ENCODE results near the gene CHI3L1.
"Not testable (repeated sequence)": the region's sequence is repeated elsewhere in the genome, so short reads cannot be mapped to it uniquely, and the experiment has no call there.

CHI3L1 gene

DNA sequence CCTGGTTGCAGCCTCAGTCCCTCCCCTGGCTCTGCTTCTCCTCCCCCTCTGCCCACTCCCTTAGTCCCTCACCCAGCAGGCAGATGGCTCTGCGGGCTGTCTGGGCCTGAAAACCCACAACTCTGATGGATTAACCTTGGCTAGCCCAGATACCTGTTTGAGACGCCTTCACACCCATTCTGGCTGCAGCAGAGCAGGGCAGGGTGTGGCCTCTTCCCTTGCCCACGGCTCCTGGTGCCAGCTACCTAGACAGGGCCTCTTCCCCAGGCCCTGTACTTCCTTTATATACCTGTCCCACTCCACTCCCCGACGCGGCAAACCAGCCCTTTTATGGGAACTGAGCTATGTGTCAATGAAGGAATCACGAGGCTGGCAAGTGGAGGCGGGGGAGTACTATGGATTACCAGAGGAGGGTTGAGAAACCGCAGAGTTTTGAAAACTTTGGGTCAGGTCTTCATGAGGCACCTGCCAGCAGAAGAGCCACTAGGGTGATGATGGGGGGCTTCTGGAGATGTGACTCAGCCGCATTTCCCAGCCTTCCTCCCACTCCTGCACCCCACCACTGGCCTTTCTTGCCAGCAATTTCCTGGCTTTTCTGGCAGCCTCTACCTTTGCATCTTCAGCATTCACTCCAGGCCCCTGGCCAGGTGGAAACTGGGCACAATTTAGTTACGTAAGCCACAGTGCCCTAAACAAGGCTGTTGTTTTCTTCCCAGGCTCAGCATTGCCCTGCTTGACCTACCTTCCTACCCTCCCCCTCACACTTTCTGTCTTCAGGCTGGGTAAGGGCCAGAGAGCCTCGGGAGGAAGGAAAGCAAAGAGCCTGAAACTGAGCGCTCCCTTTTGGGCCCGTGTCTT lies at the start of gene CHI3L1:
Gene CHI3L1, minus strand, starts transcription at position 259 of the 858 bp plus-strand sequence. Its CDS starts 81 bp downstream, at position 178.
- no peak for DNase-seq (ENCODE audit: low spot score)

DNA sequence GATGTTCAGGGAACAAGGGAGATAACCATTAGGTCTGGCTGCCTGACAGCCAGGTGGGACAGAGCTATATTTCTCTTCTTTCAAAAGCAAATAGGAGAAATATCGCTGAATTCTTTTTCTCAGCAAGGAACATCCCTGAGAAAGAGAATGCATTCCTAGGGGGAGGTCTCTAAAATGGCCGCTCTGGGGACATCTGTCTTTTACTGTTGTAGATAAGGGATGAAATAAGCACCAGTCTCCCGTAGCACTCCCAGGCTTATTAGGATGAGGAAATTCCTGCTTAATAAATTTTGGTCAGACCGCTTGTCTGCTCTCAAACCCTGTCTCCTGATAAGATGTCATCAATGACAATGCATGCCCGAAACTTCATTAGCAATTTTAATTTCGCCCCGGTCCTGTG lies 48.4 kb upstream of the CHI3L1 start:
- not testable (repeated sequence) for DNase-seq (ENCODE audit: low spot score)

DNA sequence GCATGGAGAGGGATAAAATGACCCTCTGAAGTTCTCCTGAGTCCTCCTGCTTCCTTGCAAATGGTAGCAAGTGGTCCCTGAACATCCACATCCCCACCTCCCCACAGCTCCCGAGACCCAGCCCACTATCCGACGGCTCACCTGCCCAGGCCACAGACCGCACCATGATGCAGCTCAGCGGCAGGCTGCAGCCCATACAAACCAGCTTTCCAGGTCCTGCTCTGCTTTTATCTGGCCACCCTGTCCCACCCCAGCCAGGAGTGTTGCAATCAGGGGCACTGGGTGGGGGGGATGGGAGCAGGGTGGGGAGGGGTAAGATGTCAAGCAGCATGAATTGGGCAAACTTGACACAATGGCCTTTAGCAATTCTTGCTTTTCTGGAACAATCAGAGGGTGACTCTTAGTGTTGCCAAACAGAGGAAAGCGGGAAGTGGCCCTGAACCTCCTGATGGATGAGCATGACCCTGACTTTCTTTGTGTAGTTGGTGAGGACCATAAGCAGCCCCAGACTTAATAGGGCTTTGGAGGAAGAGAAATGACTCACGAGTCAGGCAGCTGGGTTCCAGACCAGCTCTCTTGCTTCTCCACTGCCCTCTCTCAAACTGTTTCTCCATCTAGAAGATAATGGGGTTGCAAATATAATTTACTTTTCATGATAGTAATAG lies 43.1 kb upstream of the CHI3L1 start, which contains the start of gene CHIT1:
Gene CHIT1, minus strand, starts transcription at position 203 of the 665 bp plus-strand sequence. Its CDS starts 37 bp downstream, at position 166.
- no peak for DNase-seq (ENCODE audit: low spot score)

DNA sequence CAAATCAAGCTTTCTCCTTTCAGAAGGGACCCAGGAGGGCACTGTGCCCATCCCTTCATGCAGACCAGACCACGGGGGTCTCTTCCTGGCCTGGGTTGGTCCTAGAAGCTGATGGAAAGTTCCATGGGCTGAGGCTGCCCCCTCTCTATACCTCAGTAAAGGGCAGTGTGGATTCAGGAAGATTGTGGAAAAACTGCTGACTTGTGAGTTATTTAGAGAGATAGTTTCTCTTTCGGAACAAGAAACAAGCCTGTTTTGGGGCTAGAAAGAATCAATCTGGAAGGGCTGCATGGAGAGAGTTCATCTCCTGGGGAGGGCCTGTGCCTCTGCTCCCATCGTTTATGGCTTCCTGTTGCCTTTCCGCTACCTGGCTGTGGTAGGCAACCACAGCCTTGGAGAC lies 42.2 kb upstream of the CHI3L1 start:
- DNase-seq (ENCODE audit: low spot score), result no peak

DNA sequence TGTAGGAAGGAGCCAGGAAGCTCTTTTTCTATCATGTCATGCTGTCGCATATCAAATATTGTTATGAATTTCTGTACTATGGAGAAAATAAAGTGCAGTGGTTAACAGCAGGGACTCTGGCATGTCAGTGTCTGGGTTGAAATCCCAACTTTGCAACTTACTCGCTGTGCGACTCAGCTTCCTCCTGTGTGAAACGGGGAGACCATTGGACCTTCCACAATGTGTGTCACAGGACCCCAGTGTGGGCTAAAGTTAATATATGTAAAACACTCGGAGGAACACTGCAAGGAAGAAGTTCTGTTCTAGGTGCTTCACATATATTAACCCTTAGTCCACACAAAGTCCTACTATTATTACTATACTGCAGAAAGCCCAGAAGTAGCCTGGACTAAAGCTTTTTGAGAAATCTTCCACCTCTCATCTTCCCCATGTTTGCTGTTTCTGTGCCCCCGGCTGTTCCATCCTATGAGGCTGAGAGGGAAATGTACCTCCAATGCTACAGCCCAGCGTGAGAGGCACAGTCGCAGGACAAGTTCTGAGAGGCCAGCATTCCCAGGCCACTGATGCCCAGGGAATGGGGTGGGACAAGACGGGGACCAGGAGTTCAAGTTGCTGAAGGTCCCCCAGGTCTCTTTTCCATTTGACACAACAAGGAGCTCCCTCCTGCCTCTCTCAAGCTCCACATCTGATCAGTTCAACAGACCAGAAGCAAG lies 41.0 kb upstream of the CHI3L1 start:
- no peak for DNase-seq (ENCODE audit: low spot score)

DNA sequence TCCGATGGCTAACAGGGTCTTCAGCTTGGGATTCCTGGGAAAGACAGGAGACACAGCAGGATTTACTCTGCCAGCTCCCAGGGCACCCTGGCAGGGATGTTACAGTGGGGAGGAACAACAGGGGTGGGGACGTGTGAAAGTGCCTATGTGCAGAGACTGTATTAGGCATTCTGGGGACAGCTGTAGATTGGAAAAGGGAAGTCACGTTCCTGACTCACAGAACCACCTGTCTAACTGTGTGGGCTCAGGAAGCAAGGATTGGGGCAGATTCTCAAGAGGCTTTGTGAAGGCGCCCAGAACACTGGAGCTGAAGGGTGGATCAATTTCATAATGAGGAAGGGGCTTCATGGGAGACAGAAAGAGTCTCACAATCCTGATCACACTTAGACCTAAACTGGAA lies 38.6 kb upstream of the CHI3L1 start:
- DNase-seq (ENCODE audit: low spot score), result no peak

DNA sequence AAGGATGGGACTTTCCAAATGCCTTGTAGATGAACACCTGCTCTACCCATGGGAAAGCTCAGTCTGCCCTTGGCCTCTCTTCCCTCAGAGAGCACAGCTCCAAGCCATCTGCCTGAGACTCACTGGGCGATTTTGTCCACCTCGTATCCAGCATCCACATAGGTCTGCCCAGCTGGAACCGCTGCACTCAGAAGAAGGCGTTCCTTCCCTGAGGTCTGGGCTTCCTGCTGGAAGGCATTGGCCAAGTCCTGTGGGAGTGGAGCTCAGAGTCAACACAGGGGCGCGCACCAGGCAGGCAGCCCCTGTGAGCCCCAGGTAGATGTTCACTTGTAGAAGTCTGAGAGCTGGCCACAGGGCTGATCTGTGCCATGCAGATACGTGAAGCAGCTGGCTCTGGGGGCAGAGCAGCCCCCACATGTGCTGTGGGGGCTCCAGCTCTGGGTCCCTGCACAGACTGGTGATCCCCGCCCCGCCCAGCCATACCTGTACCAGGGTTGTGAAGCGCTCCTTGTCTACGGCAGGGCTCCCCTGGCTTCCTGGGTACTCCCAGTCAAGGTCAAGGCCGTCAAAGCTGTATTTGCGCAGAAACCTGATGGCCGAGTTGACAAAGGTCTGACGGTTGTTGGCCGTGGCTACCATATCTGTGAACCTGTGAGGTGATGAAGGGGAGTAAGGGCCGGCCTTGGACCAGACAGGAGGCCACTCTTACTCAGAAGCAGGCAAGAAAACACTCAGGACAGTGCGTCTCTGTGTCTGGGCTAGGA lies 36.7 kb upstream of the CHI3L1 start:
- no peak for DNase-seq (ENCODE audit: low spot score)

DNA sequence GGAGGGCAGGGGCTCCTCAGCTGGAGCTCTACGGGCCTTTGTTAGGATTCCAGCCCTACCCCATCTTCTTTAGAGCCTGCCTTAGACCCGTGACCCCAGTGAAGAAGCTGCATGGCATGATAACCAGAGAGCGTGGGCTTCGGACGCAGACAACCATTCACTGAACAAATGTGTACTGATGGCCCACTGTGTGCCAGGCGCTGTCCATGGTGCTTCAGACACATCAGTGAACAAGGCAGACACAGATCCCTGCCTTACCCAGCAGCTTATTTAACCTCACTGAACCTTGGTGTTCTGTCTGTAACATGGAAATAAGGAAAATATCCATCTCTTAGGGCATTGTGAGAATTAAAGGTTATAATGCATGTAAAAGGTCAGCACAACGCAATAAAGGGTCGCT lies 33.4 kb upstream of the CHI3L1 start:
- no peak for DNase-seq (ENCODE audit: low spot score)

DNA sequence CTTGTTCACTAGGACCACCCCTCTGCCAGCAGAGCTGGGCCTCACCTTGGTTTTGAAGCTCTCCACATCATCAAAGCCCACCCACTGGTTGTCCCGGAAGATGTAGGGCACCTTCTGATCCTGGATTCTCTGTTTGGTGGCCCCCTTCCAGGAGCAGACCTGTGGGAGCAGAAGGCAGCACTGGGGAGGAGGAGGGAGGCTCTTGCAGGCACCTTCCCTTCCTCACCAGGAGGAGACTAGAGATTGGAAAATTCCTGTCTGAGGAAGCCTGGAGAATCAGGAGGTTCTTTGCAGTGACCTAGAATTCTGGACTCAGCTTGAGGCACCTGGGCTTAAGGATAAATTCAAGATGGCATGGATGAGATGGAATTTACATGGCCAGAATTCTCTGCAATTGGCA lies 32.7 kb upstream of the CHI3L1 start:
- DNase-seq (ENCODE audit: low spot score), result no peak

DNA sequence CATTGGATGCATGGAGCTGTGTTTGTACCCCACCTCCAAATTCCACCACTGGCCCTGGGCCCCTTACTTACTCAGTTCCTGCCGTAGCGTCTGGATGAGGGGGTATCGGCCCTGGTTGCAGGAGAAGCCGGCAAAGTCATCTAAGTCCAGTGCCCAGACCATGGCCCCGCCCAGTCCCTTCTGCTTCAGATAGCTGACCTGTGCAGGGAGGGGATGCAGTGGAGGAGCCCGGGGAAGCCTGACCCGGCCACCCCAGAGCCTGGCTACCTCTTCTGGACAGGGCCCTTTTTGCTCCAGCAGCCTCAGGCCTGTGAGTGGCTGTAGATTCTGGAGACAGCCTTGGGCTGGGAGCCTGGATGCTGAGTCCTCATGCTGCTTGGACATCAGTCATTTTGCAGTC lies 31.2 kb upstream of the CHI3L1 start:
- no peak for DNase-seq (ENCODE audit: low spot score)

DNA sequence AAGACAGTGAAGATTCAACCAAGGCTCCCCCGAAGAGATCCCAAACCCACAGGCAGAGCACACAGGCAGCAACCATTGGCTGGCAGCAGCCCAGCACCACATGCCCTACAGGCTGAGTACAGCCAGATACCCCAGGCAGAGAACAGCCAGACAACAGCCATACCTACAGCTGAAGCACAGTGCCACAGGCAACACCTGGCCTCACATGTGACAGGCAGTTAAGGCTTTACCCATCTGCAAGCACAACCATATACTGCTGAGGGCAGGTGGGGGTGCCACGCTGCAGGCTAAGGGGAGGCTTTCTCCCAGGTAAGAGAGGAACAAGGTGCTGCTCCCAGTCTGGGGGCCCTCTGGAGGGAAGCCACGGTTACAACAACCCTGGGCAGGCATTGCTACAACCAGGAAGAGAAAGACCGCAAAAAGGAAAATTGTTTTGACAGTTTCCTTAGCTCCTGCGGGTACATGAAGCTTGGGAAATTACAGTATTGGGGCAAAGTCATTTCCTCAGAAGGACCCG lies 30.7 kb upstream of the CHI3L1 start:
- DNase-seq (ENCODE audit: low spot score), result no peak

DNA sequence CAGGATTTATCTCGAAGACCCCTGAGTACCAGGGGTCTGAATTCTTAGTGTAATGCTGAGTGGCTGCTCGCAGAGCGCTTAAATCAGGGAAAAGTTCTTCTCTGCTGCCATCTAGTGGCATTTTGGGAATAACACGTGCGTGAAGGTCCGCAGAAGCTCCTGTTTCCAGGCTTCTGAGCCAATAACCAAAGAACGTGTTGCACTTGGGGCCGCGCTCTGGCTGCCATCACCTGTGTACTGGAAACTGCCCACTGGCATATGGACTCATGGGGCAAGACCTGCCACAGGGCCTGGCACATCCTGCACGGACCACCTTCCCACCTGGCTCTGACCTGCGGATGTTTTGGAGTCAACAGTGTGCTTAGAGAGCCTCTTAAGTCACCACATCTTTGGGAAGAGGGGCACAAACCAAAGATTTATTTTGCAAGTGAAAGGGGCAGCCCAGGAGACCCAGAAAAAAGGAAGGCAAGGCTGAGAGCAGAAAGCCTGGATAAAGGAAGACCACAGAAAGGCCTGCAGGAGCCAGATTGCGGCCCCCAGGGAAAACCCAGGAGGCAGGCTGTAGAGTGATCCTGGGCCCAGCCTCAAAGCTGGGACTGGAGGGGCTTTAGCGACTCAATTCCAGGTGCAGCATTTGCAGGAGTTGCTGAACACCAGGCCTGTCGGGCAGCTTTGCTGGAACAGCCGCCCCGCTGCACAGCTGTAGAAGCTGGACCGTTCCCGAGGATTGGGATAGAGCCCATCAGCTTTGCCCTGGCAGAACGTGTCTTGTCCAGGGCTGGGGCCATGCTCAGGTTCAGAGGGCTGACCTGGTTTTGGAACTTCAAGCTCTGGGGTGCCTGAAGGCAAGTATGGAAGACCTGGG lies 30.0 kb upstream of the CHI3L1 start:
- peak; percentile 72 for DNase-seq (ENCODE audit: low spot score)

DNA sequence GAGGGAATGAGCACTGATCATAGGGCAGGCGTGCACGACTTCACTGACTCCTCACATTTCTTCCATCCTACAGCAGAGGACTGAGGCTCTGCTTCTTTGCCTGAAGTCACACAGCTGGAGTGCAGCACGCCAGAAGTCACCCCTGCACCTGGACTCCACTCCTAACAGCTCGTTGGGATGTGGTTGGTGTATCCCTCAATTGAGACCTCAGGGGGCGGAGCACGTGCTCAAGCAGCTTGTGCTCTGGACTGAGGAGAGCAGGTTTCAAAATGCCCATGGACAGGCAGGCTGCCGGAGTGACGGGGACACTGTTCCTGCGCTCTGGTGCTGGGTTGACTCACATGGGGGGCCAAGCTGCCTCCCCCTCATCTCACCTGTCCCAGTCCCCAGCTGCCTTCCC lies 29.1 kb upstream of the CHI3L1 start:
- DNase-seq (ENCODE audit: low spot score), result no peak

DNA sequence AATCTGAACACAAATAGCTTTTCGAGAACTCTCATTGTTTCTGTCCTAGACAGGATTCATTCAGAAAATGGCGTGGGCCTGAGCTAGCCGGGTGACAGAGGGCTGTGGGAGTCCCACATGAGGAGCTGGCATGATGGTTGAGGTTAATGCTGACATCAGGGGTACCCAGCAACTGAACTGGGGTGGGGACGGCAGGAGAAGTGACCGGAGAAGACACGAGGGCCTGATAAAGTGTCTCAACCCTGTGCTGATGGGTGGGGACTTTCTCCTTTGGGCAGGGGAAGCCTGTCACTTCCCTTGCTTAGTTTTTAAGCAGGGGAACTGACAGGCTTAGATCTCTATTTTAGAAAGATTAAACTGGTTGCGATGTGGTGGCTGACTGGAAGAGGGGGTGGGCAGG lies 28.4 kb upstream of the CHI3L1 start:
- no peak for DNase-seq (ENCODE audit: low spot score)

DNA sequence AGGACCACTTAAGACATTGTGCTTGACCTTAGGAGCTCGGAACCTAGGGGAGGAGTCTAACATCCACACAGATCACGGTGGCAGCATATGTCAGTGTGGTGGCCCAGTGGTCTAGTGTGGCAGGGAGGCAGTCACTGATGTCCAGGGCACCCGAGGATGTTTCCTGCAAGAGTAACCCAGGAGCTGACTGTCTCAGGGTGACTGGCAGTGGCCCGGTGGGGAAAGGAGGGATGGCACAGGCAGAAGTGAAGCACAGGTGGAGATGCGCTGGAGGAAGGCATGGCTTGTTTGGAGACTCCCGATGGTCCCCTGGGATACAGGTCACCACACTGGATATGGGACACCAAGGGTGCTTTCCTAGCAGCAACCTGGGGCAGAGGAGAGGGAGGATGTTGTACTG lies 26.6 kb upstream of the CHI3L1 start:
- DNase-seq (ENCODE audit: low spot score), result no peak

DNA sequence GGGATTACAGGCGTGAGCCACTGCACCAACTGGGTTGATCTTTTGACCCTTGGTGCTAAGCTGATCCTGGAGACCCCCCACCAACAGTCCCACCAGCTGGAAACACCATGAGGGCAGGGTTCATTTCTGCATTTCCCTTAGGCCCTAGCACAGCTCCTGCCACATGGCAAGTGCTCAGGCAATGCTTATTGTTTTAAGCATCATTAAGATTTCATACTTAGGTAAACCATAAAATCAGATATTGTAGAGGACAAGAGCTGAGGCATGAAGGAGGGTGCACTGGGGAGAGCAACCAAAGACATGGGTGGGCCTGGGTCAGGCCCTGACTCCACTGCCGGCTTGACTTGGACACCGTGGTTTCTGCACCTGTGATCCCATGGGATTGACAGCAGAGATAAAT lies 25.3 kb upstream of the CHI3L1 start:
- no peak for DNase-seq (ENCODE audit: low spot score)

DNA sequence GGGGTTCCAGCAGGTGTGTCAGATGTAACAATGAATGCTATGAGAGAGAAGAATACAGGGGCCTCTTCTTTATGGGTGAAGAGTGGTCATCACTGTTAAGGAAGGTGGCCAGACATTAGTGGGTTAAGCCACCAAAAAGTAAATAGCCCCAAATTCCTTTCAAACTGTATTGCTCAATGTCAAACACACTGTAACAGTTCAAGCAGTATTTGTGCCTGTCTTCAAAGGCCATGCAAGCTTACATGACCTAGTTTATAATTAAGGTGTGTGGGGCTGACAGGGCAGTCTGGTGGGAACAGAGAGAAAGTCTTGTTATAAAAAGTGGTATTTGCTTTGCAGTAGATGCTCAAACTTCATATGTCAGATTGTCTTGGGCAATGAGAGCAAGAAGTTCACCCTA lies 24.5 kb upstream of the CHI3L1 start:
- DNase-seq (ENCODE audit: low spot score), result no peak

DNA sequence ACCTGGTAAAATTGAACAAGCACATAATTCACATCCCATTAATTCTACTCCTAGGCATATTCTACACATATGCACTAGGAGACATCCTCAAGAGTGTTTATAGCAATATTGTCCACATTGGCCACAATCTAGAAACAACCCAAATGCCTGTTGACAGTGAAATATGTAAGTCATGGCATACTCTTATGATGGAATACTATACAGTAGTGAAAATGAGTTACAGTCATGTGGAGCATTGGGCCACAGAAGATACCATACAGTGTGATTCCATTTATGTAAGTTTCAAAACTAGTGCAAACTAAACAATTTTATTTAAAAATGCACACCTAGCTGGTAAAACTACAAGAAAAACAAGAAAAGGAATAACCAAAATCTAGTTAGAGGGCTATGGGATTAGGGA lies 23.8 kb upstream of the CHI3L1 start:
- DNase-seq (ENCODE audit: low spot score), result no peak

DNA sequence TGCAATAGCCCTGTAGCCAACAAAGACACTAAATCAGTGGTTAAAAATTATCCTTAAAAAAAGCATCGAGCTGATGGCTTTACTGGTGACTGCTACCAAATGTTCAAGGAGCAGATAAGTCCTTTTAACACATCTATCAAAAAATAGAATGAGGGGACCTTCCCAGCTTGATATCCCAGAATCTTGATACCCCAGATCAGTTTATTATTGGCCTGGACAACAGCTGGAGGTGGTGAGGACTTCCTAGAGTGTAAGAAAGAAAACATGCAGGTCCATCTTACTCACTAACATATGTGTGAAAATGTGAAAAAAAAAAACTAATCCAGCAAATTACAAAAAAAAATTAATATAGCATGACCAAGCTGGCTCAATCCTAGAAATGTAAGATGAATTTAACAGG lies 21.7 kb upstream of the CHI3L1 start:
- no peak for DNase-seq (ENCODE audit: low spot score)

DNA sequence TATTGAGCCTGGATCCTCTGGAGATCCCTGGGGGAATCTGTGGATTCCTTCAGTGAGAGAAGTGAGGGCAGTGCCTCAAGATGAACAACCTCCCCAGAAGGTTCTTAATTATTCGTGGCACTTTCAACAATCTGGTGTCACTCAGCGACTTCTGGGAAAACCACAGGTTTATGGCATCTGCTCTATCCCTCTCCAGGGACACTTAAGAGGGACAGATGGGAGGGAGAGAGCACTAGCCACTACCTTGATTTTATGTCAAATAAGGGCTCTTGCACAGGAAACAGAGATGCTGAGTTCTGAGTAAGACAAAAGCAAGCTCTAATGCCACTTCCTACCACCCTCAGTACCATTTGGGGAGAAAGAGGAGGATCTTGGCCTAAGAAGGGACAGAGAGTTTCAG lies 21.2 kb upstream of the CHI3L1 start:
- no peak for DNase-seq (ENCODE audit: low spot score)

DNA sequence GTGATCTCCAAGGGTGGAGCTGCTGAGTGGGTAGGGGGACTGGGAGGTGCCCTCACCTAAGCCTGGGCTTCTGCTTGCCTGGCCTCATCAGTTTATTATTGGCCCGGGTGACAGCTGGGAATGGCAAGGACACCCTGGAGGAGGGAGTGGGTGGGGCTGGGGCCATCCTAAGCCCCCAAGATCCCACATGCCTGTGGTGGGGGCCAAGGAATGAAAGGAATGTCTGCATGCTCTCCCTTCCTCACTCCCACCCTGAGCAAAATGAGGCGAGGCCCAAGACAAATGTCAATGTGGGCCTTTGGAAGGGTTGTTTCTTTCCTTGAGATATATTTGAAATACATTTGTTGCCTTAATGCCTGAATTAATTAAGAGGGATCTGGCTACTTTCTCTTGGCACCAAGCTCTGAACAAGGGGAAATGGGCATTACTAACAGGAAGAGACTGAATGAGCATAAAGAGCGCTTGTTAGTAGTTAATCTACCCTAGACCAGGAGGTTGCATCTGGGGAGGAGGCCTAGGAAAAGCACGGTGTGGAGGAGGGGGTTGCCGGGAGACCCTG lies 19.7 kb upstream of the CHI3L1 start:
- no peak for DNase-seq (ENCODE audit: low spot score)
